OCI-M1 (cell line): ENCODE data around the gene PPM1F.
"Not testable (repeated sequence)": the region's sequence is repeated elsewhere in the genome, so short reads cannot be mapped to it uniquely, and the experiment has no call there.

ENCODE experiments used
- DNase-seq: peaks from one replicate; lab custom pipeline; 2025; lab: John Stamatoyannopoulos, UW

PPM1F gene

DNA sequence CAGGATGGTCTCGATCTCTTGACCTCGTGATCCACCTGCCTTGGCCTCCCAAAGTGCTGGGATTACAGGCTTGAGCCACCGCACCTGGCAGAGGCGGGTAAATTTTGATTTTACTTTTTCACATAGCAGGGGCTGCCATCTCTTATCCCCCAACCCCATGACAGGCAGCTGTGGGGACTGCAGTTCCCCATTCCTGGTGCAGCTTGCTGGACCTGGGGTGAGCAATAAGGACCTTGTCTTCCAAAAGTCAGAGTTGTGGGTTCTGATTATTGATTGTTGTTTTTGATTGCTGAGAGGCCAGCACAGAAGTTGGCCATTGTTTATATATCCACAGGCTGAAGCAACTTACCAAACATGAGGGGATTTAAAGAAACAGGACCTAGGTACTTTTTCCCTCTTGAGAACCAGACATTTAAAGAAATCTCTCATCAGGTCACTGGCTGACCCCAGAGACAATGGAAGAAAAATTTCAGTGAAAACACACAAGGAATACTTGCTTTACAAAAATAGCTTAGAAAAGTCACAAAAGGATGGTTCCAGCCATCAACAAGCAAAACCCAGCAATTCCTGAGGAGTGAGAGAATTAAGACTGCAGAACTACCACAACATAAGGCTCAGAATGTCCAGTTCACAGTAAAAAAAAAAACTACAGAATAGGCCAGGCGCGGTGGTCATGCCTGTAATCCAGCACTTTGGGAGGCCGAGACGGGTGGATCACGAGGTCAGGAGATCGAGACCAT is 63.2 kb downstream of the PPM1F start:
- DNase-seq = no peak

DNA sequence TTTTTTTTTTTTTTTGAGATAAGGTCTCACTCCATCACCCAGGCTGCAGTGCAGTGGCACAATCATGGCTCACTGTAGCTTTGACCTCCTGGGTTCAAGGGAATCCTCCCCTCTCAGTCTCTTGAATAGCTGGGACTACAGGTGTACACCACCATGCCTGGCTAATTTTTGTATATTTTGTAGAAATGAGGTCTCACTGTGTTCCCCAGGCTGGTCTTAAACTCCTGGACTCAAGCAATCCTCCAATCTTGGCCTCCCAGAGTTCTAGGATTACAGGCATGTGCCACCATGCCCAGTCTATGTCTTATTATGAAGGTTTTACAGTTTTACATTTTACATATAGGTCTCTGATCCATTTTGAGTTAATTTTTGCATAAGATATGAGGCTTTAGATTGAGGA is 64.8 kb downstream of the PPM1F start:
- no peak for DNase-seq

DNA sequence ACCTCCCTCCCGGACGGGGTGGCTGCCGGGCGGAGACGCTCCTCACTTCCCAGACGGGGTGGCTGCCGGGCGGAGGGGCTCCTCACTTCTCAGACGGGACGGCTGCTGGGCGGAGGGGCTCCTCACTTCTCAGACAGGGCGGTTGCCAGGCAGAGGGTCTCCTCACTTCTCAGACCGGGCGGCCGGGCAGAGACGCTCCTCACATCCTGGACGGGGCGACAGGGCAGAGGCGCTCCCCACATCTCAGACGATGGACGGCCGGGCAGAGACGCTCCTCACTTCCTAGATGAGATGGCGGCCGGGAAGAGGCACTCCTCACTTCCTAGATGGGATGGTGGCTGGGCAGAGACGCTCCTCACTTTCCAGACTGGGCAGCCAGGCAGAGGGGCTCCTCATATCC is 68.7 kb downstream of the PPM1F start:
- DNase-seq = not testable (repeated sequence)

DNA sequence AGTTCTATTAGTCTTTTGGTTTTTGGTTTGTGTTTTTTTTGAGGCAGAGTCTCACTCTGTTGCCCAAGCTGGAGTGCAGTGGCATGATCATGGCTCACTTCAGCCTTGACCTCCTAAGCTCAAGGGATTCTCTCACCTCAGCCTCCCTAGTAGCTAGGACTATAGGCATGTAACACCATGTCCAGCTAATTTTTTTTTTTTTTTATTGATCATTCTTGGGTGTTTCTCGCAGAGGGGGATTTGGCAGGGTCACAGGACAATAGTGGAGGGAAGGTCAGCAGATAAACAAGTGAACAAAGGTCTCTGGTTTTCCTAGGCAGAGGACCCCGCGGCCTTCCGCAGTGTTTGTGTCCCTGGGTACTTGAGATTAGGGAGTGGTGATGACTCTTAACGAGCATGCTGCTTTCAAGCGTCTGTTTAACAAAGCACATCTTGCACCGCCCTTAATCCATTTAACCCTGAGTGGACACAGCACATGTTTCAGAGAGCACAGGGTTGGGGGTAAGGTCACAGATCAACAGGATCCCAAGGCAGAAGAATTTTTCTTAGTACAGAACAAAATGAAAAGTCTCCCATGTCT is 69.8 kb downstream of the PPM1F start:
- not testable (repeated sequence) for DNase-seq

DNA sequence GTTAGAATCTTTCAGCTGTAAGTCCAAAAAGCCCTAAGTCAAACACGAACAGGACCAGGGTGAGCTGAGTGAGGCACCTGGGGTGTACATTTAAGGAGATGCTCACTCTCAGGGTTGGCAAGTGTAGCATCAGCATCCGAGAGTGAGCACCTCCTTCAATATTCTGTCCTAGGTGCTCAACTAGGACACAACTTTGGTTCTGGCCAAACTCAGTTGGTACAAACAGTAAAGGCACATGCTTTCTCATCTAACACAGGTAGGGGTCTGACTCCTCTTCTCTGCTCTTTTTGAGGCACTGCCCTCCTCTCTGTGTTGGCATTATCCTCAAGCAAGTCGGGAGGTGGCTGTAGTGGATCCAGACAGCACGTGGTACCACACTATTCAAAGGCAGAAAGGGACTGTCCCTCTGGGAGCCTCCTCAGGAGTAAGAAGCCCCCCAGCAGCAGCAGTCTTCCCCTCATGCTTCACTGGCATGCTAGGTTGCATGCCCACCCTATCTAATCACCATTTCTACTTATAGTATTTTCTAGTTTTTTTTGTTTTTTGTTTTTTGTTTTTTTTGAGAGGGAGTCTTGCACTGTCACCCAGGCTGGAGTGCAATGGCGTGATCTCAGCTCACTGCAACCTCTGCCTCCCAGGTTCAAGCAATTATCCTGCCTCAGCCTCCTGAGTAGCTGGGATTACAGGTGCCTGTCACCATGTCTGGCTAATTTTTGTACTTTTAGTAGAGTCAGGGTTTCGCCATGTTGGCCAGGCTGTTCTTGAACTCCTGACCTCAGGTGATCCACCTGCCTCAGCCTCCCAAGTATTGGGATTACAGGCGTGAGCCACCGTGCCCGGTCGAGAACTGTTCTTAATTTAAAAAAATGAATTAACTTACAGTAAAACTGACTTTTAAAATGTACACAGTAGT is 70.6 kb downstream of the PPM1F start:
- DNase-seq = no peak

DNA sequence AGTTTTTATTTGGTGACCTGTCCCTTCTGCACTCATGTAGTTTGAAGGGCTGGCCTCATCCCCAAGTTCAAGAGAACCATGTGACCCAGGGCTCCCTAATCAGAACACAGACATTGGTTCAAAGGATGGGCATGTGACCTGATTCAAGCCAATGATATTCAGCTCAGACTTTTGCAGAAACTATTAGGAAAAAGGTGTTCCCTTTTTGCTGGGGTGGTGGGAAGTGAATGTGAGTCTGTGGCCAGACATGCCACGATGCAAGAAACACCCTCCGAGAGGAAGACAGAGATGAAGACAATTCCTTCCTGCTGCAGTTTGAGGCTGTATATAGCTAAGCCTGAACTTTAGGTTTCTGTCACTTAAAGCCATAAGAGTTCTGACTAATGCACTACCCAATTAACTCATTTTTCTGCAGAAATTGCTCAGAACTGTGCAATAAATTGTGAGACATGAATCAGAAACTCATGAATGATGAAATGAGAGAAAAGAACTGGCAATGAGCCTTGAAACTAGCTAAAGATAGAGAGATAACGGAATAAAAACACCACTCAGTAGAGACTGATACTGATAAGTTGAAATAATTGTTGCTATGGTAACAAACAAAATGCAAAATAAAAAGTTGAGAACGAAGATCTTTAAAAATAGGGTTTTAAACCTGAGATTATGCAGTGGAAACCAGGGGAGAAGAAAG is 76.0 kb downstream of the PPM1F start:
- DNase-seq = peak; percentile 77

DNA sequence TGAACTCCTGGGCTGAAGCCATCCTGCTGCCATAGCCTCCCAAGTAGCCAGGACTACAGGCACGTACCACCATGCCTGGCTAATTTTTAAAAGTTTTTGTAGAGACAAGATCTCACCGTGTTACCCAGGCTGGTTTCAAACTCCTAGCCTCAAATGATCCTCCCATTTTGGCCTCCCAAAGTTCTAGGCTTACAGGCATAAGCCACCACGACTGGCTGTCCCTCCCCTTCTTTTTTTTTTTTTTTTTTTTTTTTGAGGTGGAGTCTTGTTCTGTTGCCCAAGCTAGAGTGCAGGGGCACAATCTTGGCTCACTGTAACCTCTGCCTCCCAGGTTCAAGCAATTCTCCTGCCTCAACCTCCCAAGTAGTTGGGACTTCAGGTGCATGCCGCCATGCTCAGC is 77.7 kb downstream of the PPM1F start:
- DNase-seq = not testable (repeated sequence)

DNA sequence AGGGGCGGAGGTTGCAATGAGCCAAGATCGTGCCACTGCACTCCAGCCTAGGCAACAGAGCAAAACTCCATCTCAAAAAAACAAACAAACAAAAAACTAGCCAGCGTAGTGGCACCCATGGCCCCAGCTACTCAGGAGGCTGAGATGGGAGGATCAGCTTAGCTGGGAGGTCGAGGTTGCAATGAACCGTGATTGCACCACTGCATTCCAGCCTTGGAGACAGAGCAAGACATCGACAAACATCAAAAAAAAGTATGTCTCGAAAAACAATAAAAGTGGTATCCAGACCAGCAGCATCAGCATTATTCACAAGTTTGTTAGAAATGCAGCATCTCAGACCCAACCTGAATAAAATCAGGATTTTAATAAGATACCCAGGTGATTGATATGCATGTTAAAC is 79.0 kb downstream of the PPM1F start:
- DNase-seq = no peak

DNA sequence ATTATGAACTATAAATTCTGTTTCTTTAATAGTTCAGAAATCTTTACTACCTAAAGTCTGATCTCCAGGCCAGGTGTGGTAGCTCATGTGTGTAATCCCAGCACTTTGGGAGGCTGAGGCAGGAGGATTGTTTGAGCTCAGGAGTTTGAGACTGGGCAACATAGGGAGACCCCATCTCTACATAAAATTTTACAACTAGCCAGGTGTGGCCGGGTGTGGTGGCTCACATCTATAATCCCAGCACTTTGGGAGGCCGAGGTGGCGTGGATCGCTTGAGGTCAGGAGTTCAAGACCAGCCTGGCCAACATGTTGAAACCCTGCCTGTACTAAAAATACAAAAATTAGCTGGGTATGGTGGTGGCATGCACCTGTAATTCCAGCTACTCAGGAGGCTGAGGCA is 79.9 kb downstream of the PPM1F start:
- not testable (repeated sequence) for DNase-seq
